ES-I3 (cell line): ENCODE measurements around the gene ABCC10.
"Not testable (repeated sequence)": the region's sequence is repeated elsewhere in the genome, so short reads cannot be mapped to it uniquely, and the experiment has no call there.

Source experiments
- H3K36me3 ChIP-seq: 2 replicates; pipeline ENCODE4 v1.6.1; 2013; ENCODE audit warnings: mild to moderate bottlenecking, low read length, control low read depth, moderate library complexity; ENCODE audit not compliant: insufficient read depth
- H3K4me1 ChIP-seq: 2 replicates; pipeline ENCODE4 v1.6.1; 2013; ENCODE audit warnings: mild to moderate bottlenecking, control low read depth, low read length; ENCODE audit not compliant: insufficient read depth
- H3K9ac ChIP-seq: 2 replicates; pipeline ENCODE4 v1.6.1; 2013; ENCODE audit warnings: low read depth, mild to moderate bottlenecking, low read length, moderate library complexity
- H3K9me3 ChIP-seq: 2 replicates; pipeline ENCODE4 v1.6.1; 2013; ENCODE audit warnings: mild to moderate bottlenecking, low read length, moderate library complexity; ENCODE audit not compliant: control insufficient read depth, insufficient read depth

Gene ABCC10

GRCh38 chr6:43460032-43460431, 32.7 kb downstream of the ABCC10 start:
- Histone ChIP-seq H3K4me1 (no peaks in the 10 kb centered on the region), H3K9ac (no peak overlapping the region), H3K9me3 (no peaks in the 10 kb centered on the region), H3K36me3 (no peaks in the 10 kb centered on the region)

- H3K9ac ChIP-seq, result no peak overlapping the region
- no peaks in the 10 kb centered on the region for H3K9me3 ChIP-seq
- no peaks in the 10 kb centered on the region for H3K36me3 ChIP-seq
- H3K4me1 ChIP-seq, result no peaks in the 10 kb centered on the region
Observed at GRCh38 chr6:43461936-43462335, 34.6 kb downstream of the ABCC10 start.

DNA sequence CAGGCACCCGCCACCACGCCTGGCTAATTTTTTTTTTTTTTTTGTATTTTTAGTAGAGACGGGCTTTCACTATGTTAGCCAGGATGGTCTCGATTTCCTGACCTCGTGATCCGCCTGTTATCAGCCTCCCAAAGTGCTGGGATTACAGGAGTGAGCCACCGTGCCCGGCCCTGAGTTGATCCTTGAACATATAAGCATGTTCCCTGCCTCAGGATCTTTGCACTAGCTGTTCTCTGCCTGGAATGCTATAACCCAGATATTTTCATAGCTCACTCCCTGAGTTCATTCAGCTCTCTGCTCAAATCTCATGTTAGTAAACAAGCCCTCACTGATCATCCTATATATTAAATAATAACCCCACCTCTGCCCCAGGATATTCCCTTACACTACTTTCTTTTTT, 37.0 kb downstream of the ABCC10 start:
- H3K36me3 ChIP-seq, result no peaks in the 10 kb centered on the region
- H3K9ac ChIP-seq, result no peak overlapping the region
- H3K4me1 ChIP-seq, result no peaks in the 10 kb centered on the region; the same call in 1 of the 2 replicates
- no peaks in the 10 kb centered on the region for H3K9me3 ChIP-seq

DNA sequence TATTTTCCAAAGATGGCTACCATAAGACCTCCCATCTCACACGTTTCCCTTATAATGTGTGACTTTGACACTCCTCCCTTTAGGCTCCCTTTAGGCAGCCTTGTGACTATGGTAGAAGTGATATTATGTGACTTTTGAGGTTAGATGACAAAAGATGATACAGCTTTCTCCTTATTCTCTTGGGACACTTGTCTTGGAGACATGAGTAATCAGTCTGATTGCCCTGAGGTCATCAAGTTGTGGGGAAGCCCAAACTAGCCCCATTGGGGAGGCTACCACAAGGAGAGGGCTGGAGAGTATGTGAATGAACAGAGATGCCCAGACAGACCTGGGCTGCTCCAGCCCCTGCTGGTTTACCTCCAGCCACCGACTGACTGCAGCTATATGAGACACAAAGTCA, 38.6 kb downstream of the ABCC10 start:
- Histone ChIP-seq H3K4me1 (no peaks in the 10 kb centered on the region; the same call in 1 of the 2 replicates), H3K9me3 (no peaks in the 10 kb centered on the region), H3K36me3 (no peaks in the 10 kb centered on the region), H3K9ac (no peak overlapping the region)

DNA sequence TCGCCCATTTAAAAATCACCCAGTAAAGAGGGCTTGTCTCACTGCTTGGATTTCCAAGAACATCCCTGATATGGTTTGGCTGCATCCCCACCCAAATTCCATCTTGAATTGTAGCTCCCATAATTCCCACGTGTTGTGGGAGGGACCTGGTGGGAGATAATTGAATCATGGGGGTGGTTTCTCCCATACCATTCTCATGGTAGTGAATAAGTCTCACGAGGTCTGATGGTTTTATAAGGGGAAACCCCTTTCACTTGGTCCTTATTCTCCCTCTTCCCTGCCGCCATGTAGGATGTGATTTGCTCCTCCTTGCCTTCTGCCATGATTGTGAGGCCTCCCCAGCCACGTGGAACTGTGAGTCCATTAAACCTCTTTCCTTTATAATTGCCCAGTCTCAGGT, 39.9 kb downstream of the ABCC10 start:
- not testable (repeated sequence) for H3K36me3 ChIP-seq, H3K4me1 ChIP-seq, H3K9ac ChIP-seq, H3K9me3 ChIP-seq

GRCh38 chr6:43467752-43468151, 40.4 kb downstream of the ABCC10 start:
- no peaks in the 10 kb centered on the region for H3K36me3 ChIP-seq
- no peaks in the 10 kb centered on the region; the same call in 1 of the 2 replicates for H3K4me1 ChIP-seq
- H3K9ac ChIP-seq, result no peak overlapping the region
- no peaks in the 10 kb centered on the region for H3K9me3 ChIP-seq

GRCh38 chr6:43468240-43468639, 40.9 kb downstream of the ABCC10 start:
- Histone ChIP-seq H3K9me3 (no peaks in the 10 kb centered on the region), H3K36me3 (no peaks in the 10 kb centered on the region), H3K4me1 (no peaks in the 10 kb centered on the region; the same call in 1 of the 2 replicates), H3K9ac (no peak overlapping the region)

GRCh38 chr6:43468748-43469681, 41.7 kb downstream of the ABCC10 start:
- H3K36me3 ChIP-seq, result no peaks in the 10 kb centered on the region

DNA sequence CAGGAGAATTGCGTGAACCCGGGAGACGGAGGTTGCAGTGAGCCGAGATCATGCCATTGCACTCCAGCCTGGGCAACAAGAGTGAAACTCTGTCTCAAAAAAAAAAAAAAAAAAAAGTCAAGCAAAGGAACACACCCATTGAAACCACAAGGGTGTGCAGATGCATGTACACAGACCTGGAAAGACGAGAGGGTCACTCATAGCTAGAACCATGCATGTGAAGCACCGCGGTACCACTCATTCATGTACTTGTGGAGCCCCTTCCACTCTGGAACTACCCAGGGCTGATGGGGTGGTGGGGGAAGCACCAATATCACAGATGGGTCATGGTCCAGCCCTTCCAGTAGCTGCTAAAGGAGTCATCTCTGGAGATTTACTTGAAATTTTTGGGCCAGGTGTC, 42.6 kb downstream of the ABCC10 start:
- H3K9ac ChIP-seq, result no peak overlapping the region

More at GRCh38 chr6:43468748-43469681, 41.7 kb downstream of the ABCC10 start:
- no peaks in the 10 kb centered on the region; the same call in 1 of the 2 replicates for H3K4me1 ChIP-seq
- no peak overlapping the region for H3K9ac ChIP-seq
- no peaks in the 10 kb centered on the region for H3K9me3 ChIP-seq

GRCh38 chr6:43471399-43471798, 44.1 kb downstream of the ABCC10 start:
- no peaks in the 10 kb centered on the region for H3K36me3 ChIP-seq
- no peak overlapping the region for H3K9ac ChIP-seq
- no peaks in the 10 kb centered on the region for H3K9me3 ChIP-seq

More for the DNA sequence above, 42.6 kb downstream of the ABCC10 start:
- no peaks in the 10 kb centered on the region; the same call in 1 of the 2 replicates for H3K4me1 ChIP-seq
- H3K9me3 ChIP-seq, result no peaks in the 10 kb centered on the region
- H3K36me3 ChIP-seq, result no peaks in the 10 kb centered on the region

DNA sequence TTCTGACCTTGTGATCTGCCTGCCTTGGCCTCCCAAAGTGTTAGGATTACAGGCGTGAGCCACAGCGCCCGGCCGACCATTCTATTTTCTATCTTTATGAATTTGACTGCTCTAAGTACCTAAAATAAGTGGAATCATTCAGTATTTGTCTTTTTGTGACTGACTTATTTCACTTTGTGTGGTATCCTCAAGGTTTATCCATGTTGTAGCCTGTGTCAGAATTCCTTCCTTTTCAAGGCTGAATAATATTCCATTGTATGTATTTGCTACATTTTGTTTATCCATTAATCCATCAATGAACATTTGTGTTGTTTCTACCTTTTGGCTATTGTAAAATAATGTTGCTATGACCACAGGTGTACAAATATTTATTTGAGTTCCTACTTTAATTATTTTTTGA, 45.2 kb downstream of the ABCC10 start:
- H3K9ac ChIP-seq, result no peak overlapping the region
- H3K36me3 ChIP-seq, result no peaks in the 10 kb centered on the region
- no peaks in the 10 kb centered on the region; the same call in 1 of the 2 replicates for H3K4me1 ChIP-seq
- no peaks in the 10 kb centered on the region for H3K9me3 ChIP-seq

More at GRCh38 chr6:43471399-43471798, 44.1 kb downstream of the ABCC10 start:
- no peaks in the 10 kb centered on the region; the same call in 1 of the 2 replicates for H3K4me1 ChIP-seq

- H3K9ac ChIP-seq, result no peak overlapping the region
- H3K9me3 ChIP-seq, result no peaks in the 10 kb centered on the region
- 0 out of 2 replicates have a peak, but pooled peaks cover 5% of the 10 kb centered on the region for H3K4me1 ChIP-seq
- no peaks in the 10 kb centered on the region for H3K36me3 ChIP-seq
Observed at GRCh38 chr6:43475516-43475915, 48.2 kb downstream of the ABCC10 start.

DNA sequence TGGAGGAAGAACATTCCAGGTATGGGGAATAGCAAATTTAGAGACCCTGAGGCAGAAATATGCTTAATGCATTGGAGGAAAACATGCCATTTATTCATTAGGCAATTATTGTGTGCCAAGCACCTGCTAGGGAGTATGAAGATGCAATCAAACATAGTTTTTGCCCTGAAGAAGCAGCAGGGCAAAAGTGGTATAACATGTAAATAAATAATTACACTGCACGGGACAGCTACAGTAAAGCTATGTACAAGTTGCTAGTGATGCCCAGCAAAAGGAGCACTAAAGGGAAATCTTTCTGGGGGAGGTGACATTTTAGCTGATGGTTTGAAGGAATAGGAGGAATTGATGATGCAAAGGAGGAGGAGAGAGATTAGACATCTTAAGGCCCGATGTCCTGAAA, 49.4 kb downstream of the ABCC10 start:
- Histone ChIP-seq H3K9ac (peak overlapping the region; percentile 77), H3K4me1 (peaks cover 9% of the 10 kb centered on the region), H3K9me3 (no peaks in the 10 kb centered on the region), H3K36me3 (no peaks in the 10 kb centered on the region)

- no peaks in the 10 kb centered on the region for H3K9me3 ChIP-seq
- H3K36me3 ChIP-seq, result no peaks in the 10 kb centered on the region
- H3K4me1 ChIP-seq, result peaks cover 16% of the 10 kb centered on the region
- peak within 1 kb of the TSS; percentile 77 for H3K9ac ChIP-seq
Observed at GRCh38 chr6:43477235-43478007, 50.1 kb downstream of the ABCC10 start, which contains the start of gene TJAP1. Gene TJAP1, plus strand, starts transcription at chr6:43477570. Its CDS starts 21,432 bp downstream, at chr6:43499002.
